Kidney (tissue), 14 donors: Measurements from ENCODE around the gene PIP5K1C. TPM values are rescaled to one million over a fixed set of nuclear protein-coding genes. Genes with fewer than 3 reads are reported as not detected.

ENCODE experiments used
- DNase-seq, 5 donors: peaks; one replicate each; pipeline ENCODE4 v3.0.0-alpha.2; 2013 to 2020
- FAIRE-seq: peaks from 2 replicates; lab custom pipeline; 2012; peaks lifted over from hg19 to GRCh38; lab: Jason Lieb, UNC
- H3K27ac ChIP-seq, 2 donors: one replicate each; pipeline ENCODE4 v1.7.0; 2013; ENCODE audit warnings: low read depth in 2 of 2, low read length in 2 of 2, inconsistent platforms in 1 of 2
- H3K27me3 ChIP-seq: one replicate; pipeline ENCODE4 v1.7.1; 2013; ENCODE audit warnings: low read length, inconsistent platforms; ENCODE audit not compliant: control insufficient read depth, insufficient read depth
- H3K36me3 ChIP-seq, 3 donors: one replicate each; pipeline versions ENCODE4 v1.7.0 to v1.7.1; 2013; ENCODE audit warnings: low read length in 3 of 3, control low read depth in 1 of 3, inconsistent platforms in 1 of 3; ENCODE audit not compliant: insufficient read depth in 3 of 3, control insufficient read depth in 2 of 3
- H3K4me1 ChIP-seq, 3 donors: one replicate each; pipeline versions ENCODE4 v1.7.0 to v1.7.1; 2013; ENCODE audit warnings: low read length in 3 of 3, inconsistent platforms in 1 of 3, low read depth in 1 of 3; ENCODE audit not compliant: control insufficient read depth in 2 of 3, insufficient read depth in 2 of 3
- H3K4me3 ChIP-seq, 3 donors: one replicate each; pipeline versions ENCODE4 v1.7.0 to v1.8.1; 2013; ENCODE audit warnings: low read length in 3 of 3, control low read depth in 1 of 3, inconsistent platforms in 1 of 3
- H3K9ac ChIP-seq, 3 donors: one replicate each; pipeline versions ENCODE4 v1.7.0 to v1.7.1; 2013; ENCODE audit warnings: low read length in 3 of 3, control low read depth in 1 of 3, inconsistent platforms in 1 of 3
- H3K9me3 ChIP-seq, 3 donors: one replicate each; pipeline versions ENCODE4 v1.7.0 to v1.7.1; 2013; ENCODE audit warnings: low read length in 3 of 3, control low read depth in 1 of 3, inconsistent platforms in 1 of 3; ENCODE audit not compliant: control insufficient read depth in 2 of 3, insufficient read depth in 1 of 3
- intact Hi-C: fragments of 100-400 bp; cut with DNase I; formaldehyde crosslinking; loops from one replicate; pipeline ENCODE4 v1.11.1; 2022
- polyA plus RNA-seq: library from polyadenylated mRNA; stranded (reverse); fragments of 350-450 nt; fragmentation: Illumina TruSeq; extraction: RNeasy Lipid Tissue Mini Kit (QIAGEN cat#74804); gene quantifications from one replicate; pipeline ENCODE4 v1.2.3, GENCODE V29; 2014; ENCODE audit warnings: low read depth, low replicate concordance; ENCODE audit not compliant: insufficient read depth
- total RNA-seq: library from RNA; stranded (reverse); fragmentation: NEBNext Ultra II Directional; extraction: Animal tissue kit (Norgen Biotek cat#: 25700); gene quantifications from one replicate; pipeline ENCODE4 v1.2.1, GENCODE V29; 2021
- TF ChIP-seq, protein P1 (sequence below): IDR thresholded peaks from 3 replicates; pipeline ENCODE4 v1.5.1; 2012; ENCODE audit warnings: mild to moderate bottlenecking, moderate library complexity, borderline replicate concordance; ENCODE audit not compliant: insufficient read depth; ENCODE audit errors: extremely low read depth
- donor health status: control.
- donor health status: control.
- donor health status: control.
- donor health status: control.
- donor health status: control.
- donor health status: DM: yes; HTN: yes; CAD: no.
- donor health status: Normal renal cell carcinoma (clear cell type).

PIP5K1C gene
- total and polyA plus RNA-seq, 2 donors from 2014 or later, result 11.2 to 35.6 TPM

DNA sequence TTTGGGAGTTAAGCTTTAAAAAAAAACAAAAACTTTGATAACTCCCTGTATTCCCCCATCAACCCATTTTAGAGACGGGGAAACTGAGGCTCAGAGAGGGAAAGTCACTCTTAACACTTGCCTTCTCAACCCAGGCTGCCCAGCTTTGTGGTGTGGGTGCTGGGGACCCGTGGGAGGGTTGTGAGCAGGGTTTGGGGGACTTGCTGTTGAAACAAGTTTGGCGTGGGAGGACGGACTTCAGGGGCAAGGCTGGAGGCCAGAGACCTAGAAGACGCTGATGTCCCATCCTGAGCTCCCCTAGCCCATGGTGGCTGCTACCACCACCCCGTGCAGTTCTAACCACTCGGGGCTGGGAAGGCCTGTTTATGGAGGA is 72.9 kb downstream of the PIP5K1C start:
- TF ChIP-seq, protein P1, sequence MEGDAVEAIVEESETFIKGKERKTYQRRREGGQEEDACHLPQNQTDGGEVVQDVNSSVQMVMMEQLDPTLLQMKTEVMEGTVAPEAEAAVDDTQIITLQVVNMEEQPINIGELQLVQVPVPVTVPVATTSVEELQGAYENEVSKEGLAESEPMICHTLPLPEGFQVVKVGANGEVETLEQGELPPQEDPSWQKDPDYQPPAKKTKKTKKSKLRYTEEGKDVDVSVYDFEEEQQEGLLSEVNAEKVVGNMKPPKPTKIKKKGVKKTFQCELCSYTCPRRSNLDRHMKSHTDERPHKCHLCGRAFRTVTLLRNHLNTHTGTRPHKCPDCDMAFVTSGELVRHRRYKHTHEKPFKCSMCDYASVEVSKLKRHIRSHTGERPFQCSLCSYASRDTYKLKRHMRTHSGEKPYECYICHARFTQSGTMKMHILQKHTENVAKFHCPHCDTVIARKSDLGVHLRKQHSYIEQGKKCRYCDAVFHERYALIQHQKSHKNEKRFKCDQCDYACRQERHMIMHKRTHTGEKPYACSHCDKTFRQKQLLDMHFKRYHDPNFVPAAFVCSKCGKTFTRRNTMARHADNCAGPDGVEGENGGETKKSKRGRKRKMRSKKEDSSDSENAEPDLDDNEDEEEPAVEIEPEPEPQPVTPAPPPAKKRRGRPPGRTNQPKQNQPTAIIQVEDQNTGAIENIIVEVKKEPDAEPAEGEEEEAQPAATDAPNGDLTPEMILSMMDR, result no peak
- peak overlapping the region; percentile 28 to 97 (median 51) for H3K4me3 ChIP-seq
- intact Hi-C loops, result no loop called here
- no peak for FAIRE-seq
- no peaks in the 10 kb centered on the region for H3K36me3 ChIP-seq
- H3K9me3 ChIP-seq, result no peaks in the 10 kb centered on the region
- H3K9ac ChIP-seq, result no peak overlapping the region
- H3K4me1 ChIP-seq, result peaks cover 0 to 17% (median 4%) of the 10 kb centered on the region in 3 donors
- H3K27ac ChIP-seq, result peak overlapping the region in 1 of 2 donors; percentile 4
- no peaks in the 10 kb centered on the region for H3K27me3 ChIP-seq
- peak in 1 of 5 donors; percentile 71 for DNase-seq

GRCh38 chr19:3626473-3627350 is 73.6 kb downstream of the PIP5K1C start, which contains the start of gene CACTIN:
TSS of gene CACTIN (minus strand) at chr19:3626790. CDS start at chr19:3626762, 28 bp downstream.
- Histone ChIP-seq H3K4me1 (peaks cover 0 to 17% (median 4%) of the 10 kb centered on the region in 3 donors), H3K9ac (peak within 1 kb of the TSS; percentile 74 to 86 (median 82)), H3K27ac (peak within 1 kb of the TSS; percentile 96 to 99), H3K9me3 (no peaks in the 10 kb centered on the region), H3K36me3 (no peaks in the 10 kb centered on the region), H3K4me3 (peak within 1 kb of the TSS; percentile 66 to 97 (median 86)), H3K27me3 (no peaks in the 10 kb centered on the region)
- TF ChIP-seq, protein P1, result no peak
- intact Hi-C loops, result no loop called here
- FAIRE-seq (peak; percentile 93), DNase-seq (peak; percentile 98 to 99 (median 99))

DNA sequence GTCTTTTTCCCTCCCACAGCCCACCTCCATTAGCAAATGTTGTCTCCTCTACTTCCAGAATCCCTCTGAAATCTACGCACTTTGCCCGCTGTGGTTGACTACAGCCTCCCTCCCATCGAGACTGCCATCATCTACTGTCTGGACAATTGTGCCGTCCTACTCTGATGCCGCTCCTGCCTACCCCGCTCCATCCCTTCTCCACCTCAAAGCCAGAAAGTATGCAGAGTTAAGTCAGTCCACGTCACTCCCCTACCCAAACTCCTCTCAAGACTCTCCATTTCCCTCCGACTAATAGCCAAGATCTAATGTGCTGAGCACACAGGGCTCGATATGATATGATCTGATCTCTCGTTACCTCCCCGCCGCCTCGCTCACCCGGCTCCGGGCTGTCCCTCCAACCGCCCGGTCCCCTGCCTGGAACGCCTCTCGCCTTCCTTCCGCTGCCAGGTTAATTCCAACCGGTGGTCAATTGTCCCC is 74.2 kb downstream of the PIP5K1C start:
- H3K4me1 ChIP-seq, result peaks cover 0 to 17% (median 4%) of the 10 kb centered on the region in 3 donors
- TF ChIP-seq, protein P1, result no peak
- intact Hi-C loops, result no loop called here
- no peaks in the 10 kb centered on the region for H3K27me3 ChIP-seq
- H3K36me3 ChIP-seq, result no peaks in the 10 kb centered on the region
- no peak overlapping the region for H3K27ac ChIP-seq
- DNase-seq (no peak), FAIRE-seq (no peak)
- no peaks in the 10 kb centered on the region for H3K9me3 ChIP-seq
- peak overlapping the region; percentile 74 to 86 (median 82) for H3K9ac ChIP-seq
- H3K4me3 ChIP-seq, result peak overlapping the region; percentile 66 to 97 (median 86)
